H1 (cell line): Measurements from ENCODE around the gene RASSF3.

Experiments
- ASH2L ChIP-seq: fragments of 200-600, 300-600 bp; sonication (generic); IDR thresholded peaks from one replicate; pipeline ENCODE4 v1.7.1; 2017; ENCODE audit warnings: low read length
- BCL11A ChIP-seq, 2 experiments: IDR thresholded peaks; one replicate each; pipeline ENCODE4 v1.6.1; 2011; ENCODE audit warnings: low read depth in 2 of 2, low read length in 2 of 2, mild to moderate bottlenecking in 2 of 2
- EP300 ChIP-seq, 2 experiments: IDR thresholded peaks; 1 replicate in 1 of 2; 2 replicates in 1 of 2; pipeline ENCODE4 v1.6.1; 2011 to 2012; ENCODE audit warnings: low read depth in 2 of 2, low read length in 2 of 2, mild to moderate bottlenecking in 2 of 2, borderline replicate concordance in 1 of 2, inconsistent platforms in 1 of 2, moderate library complexity in 1 of 2
- GTF2F1 ChIP-seq: IDR thresholded peaks from 2 replicates; pipeline ENCODE4 v1.6.1; 2012; ENCODE audit warnings: low read depth, low read length, improper control_type of control experiment, borderline replicate concordance
- HDAC6 ChIP-seq: IDR thresholded peaks from one replicate; pipeline ENCODE4 v1.7.1; 2012; ENCODE audit warnings: low read depth, mild to moderate bottlenecking, inconsistent platforms, low read length, moderate library complexity
- JUN ChIP-seq: IDR thresholded peaks from 2 replicates; pipeline ENCODE4 v1.6.1; 2011; ENCODE audit warnings: low read depth, mild to moderate bottlenecking, improper control_type of control experiment, low read length
- POLR2A ChIP-seq, 2 experiments: IDR thresholded peaks; 1 replicate in 1 of 2; 2 replicates in 1 of 2; pipeline ENCODE4 v1.6.1; 2011; ENCODE audit warnings: low read depth in 2 of 2, low read length in 2 of 2, mild to moderate bottlenecking in 2 of 2; ENCODE audit errors: control extremely low read depth in 1 of 2
- TF ChIP-seq, protein P1 (sequence below), 3 experiments: IDR thresholded peaks; 1 replicate in 2 of 3; 2 replicates in 1 of 3; pipeline versions ENCODE4 v1.5.1 to v1.6.1; 2011; ENCODE audit warnings: low read length in 3 of 3, mild to moderate bottlenecking in 3 of 3, inconsistent platforms in 2 of 3, low read depth in 1 of 3, moderate library complexity in 1 of 3; ENCODE audit not compliant: insufficient read depth in 1 of 3; ENCODE audit errors: control extremely low read depth in 1 of 3
- TF ChIP-seq, protein P2 (sequence below): IDR thresholded peaks from 2 replicates; pipeline ENCODE4 v1.6.1; 2012; ENCODE audit warnings: inconsistent platforms

DNA sequence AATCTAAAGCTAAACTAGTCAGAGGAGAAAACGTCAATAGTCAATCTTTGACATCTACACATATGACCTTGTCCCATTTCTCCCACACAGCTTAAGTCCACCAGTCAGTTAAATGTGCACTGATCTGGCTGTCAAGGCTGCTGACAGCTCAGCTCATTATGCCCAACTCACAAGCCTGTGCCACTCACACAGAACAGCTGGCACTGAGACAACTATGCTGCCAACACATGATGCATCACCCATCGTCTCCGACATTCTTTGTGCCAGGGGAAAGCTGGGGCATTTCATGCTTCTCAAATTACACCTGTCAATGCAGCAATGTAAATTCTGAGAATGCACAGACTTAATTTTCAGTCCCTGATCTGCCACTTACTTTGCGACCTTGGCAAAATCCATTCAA is 123.6 kb downstream of the RASSF3 start:
- TF ChIP-seq, protein P1, sequence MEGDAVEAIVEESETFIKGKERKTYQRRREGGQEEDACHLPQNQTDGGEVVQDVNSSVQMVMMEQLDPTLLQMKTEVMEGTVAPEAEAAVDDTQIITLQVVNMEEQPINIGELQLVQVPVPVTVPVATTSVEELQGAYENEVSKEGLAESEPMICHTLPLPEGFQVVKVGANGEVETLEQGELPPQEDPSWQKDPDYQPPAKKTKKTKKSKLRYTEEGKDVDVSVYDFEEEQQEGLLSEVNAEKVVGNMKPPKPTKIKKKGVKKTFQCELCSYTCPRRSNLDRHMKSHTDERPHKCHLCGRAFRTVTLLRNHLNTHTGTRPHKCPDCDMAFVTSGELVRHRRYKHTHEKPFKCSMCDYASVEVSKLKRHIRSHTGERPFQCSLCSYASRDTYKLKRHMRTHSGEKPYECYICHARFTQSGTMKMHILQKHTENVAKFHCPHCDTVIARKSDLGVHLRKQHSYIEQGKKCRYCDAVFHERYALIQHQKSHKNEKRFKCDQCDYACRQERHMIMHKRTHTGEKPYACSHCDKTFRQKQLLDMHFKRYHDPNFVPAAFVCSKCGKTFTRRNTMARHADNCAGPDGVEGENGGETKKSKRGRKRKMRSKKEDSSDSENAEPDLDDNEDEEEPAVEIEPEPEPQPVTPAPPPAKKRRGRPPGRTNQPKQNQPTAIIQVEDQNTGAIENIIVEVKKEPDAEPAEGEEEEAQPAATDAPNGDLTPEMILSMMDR (IDR thresholded peaks at IDR 0.05; ENCODE audit: control extremely low read depth in 1 of 3, insufficient read depth in 1 of 3, low read depth in 1 of 3, low read length in 3 of 3), result no peak
- no peak for TF ChIP-seq GTF2F1
- TF ChIP-seq HDAC6, result no peak
- TF ChIP-seq JUN, result no peak
- TF ChIP-seq BCL11A (IDR thresholded peaks at IDR 0.05; ENCODE audit: low read depth in 2 of 2, low read length in 2 of 2), result no peak
- no peak for TF ChIP-seq POLR2A (IDR thresholded peaks at IDR 0.05; ENCODE audit: control extremely low read depth in 1 of 2, low read depth in 2 of 2, low read length in 2 of 2)
- TF ChIP-seq, protein P2, sequence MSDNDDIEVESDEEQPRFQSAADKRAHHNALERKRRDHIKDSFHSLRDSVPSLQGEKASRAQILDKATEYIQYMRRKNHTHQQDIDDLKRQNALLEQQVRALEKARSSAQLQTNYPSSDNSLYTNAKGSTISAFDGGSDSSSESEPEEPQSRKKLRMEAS, result no peak
- TF ChIP-seq EP300 (IDR thresholded peaks at IDR 0.05; ENCODE audit: borderline replicate concordance in 1 of 2, low read depth in 2 of 2, low read length in 2 of 2), result no peak
- no peak for TF ChIP-seq ASH2L
